H7 (cell line): ENCODE results near the gene METTL21C. TPM values are rescaled to one million over a fixed set of nuclear protein-coding genes. Genes with fewer than 3 reads are reported as not detected.

Source experiments
- DNase-seq: peaks from one replicate; pipeline ENCODE4 v3.0.0; 2012
- H3K27me3 ChIP-seq: 2 replicates; pipeline ENCODE4 v1.6.0; 2011; ENCODE audit warnings: mild to moderate bottlenecking, low read length; ENCODE audit not compliant: control insufficient read depth, insufficient read depth
- H3K36me3 ChIP-seq: replicated peaks from 2 replicates; pipeline ENCODE4 v1.5.1; 2011; ENCODE audit warnings: low read length; ENCODE audit not compliant: control insufficient read depth, insufficient read depth
- H3K4me3 ChIP-seq: 2 replicates; pipeline ENCODE4 v1.5.1; 2011; ENCODE audit warnings: low read depth, mild to moderate bottlenecking, control low read depth, low read length, moderate library complexity; ENCODE audit not compliant: insufficient read depth
- total RNA-seq: library from RNA; depleted of rRNA; stranded (reverse); fragments of >200 nt; shearing (Covaris generic); gene quantifications from 2 replicates; pipeline ENCODE4 v1.2.3, GENCODE V29; 2014

The METTL21C gene
- total RNA-seq, 1 experiment from 2014 or later: not detected

GRCh38 chr13:102687520-102687919 is 7.3 kb downstream of the METTL21C start:
- no peak for DNase-seq
- Histone ChIP-seq H3K36me3 (no peaks in the 10 kb centered on the region), H3K4me3 (no peak overlapping the region), H3K27me3 (no peaks in the 10 kb centered on the region)

- Histone ChIP-seq H3K36me3 (no peaks in the 10 kb centered on the region), H3K4me3 (no peak overlapping the region), H3K27me3 (no peaks in the 10 kb centered on the region)
- no peak for DNase-seq
Observed at GRCh38 chr13:102686024-102686423, 8.8 kb downstream of the METTL21C start.

GRCh38 chr13:102683637-102684036 is 11.2 kb downstream of the METTL21C start:
- no peak for DNase-seq
- H3K36me3 ChIP-seq: peaks cover 4% of the 10 kb centered on the region
- no peaks in the 10 kb centered on the region for H3K27me3 ChIP-seq
- H3K4me3 ChIP-seq: no peak overlapping the region

GRCh38 chr13:102682727-102683126 is 12.1 kb downstream of the METTL21C start:
- no peak for DNase-seq
- Histone ChIP-seq H3K4me3 (no peak overlapping the region), H3K27me3 (no peaks in the 10 kb centered on the region), H3K36me3 (peaks cover 7% of the 10 kb centered on the region)

- DNase-seq: no peak
- H3K27me3 ChIP-seq: no peaks in the 10 kb centered on the region
- peaks cover 9% of the 10 kb centered on the region for H3K36me3 ChIP-seq
- H3K4me3 ChIP-seq: no peak overlapping the region
Observed at GRCh38 chr13:102682211-102682610, 12.6 kb downstream of the METTL21C start.

GRCh38 chr13:102680842-102681740 is 13.8 kb downstream of the METTL21C start:
- no peak for DNase-seq
- H3K4me3 ChIP-seq: no peak overlapping the region
- H3K27me3 ChIP-seq: no peaks in the 10 kb centered on the region
- peaks cover 12% of the 10 kb centered on the region for H3K36me3 ChIP-seq

GRCh38 chr13:102680133-102680717 is 14.6 kb downstream of the METTL21C start:
- H3K4me3 ChIP-seq: no peak overlapping the region
- no peaks in the 10 kb centered on the region for H3K27me3 ChIP-seq
- H3K36me3 ChIP-seq: peaks cover 15% of the 10 kb centered on the region
- DNase-seq: no peak

- H3K27me3 ChIP-seq: no peaks in the 10 kb centered on the region
- peaks cover 18% of the 10 kb centered on the region for H3K36me3 ChIP-seq
- no peak overlapping the region for H3K4me3 ChIP-seq
- DNase-seq: no peak
Observed at GRCh38 chr13:102679449-102680132, 15.3 kb downstream of the METTL21C start.

- H3K36me3 ChIP-seq: peaks cover 19% of the 10 kb centered on the region
- DNase-seq: no peak
- H3K27me3 ChIP-seq: no peaks in the 10 kb centered on the region
- no peak overlapping the region for H3K4me3 ChIP-seq
Observed at GRCh38 chr13:102678339-102679107, 16.3 kb downstream of the METTL21C start.

- Histone ChIP-seq H3K4me3 (no peak overlapping the region), H3K36me3 (peaks cover 26% of the 10 kb centered on the region), H3K27me3 (no peaks in the 10 kb centered on the region)
- DNase-seq: no peak
Observed at GRCh38 chr13:102677122-102677521, 17.7 kb downstream of the METTL21C start.

GRCh38 chr13:102675115-102675514 is 19.7 kb downstream of the METTL21C start:
- H3K27me3 ChIP-seq: no peaks in the 10 kb centered on the region
- no peak for DNase-seq
- H3K36me3 ChIP-seq: peaks cover 26% of the 10 kb centered on the region
- H3K4me3 ChIP-seq: no peak overlapping the region

GRCh38 chr13:102670130-102670529 is 24.7 kb downstream of the METTL21C start:
- Histone ChIP-seq H3K4me3 (no peak overlapping the region), H3K27me3 (no peaks in the 10 kb centered on the region), H3K36me3 (peaks cover 32% of the 10 kb centered on the region)
- no peak for DNase-seq

GRCh38 chr13:102667911-102668310 is 26.9 kb downstream of the METTL21C start:
- Histone ChIP-seq H3K4me3 (no peak overlapping the region), H3K36me3 (peaks cover 29% of the 10 kb centered on the region), H3K27me3 (no peaks in the 10 kb centered on the region)
- DNase-seq: no peak

- H3K4me3 ChIP-seq: no peak overlapping the region
- DNase-seq: no peak
- peaks cover 26% of the 10 kb centered on the region for H3K36me3 ChIP-seq
- H3K27me3 ChIP-seq: no peaks in the 10 kb centered on the region
Observed at GRCh38 chr13:102667023-102667422, 27.8 kb downstream of the METTL21C start.
